ENCODE data around the gene KIF26B.

GRCh38 chr1:245483247-245483646 lies 328.5 kb downstream of the KIF26B start:
- no peak for TF ChIP-seq POLR2A (IDR thresholded peaks at IDR 0.05; ENCODE audit: low read depth, low read length)
- TF ChIP-seq POLR2AphosphoS5 (IDR thresholded peaks at IDR 0.05; ENCODE audit: low read depth, low read length) = no peak
- TF ChIP-seq SPI1 (IDR thresholded peaks at IDR 0.05; ENCODE audit: low read depth, low read length) = no peak
